Liver (tissue), 3 donors: Measurements from ENCODE around the gene ZDBF2.

Experiments used
- RAD21 ChIP-seq, 2 donors: IDR thresholded peaks; 2 replicates each; pipeline ENCODE4 v1.6.1; 2016; ENCODE audit warnings: antibody characterized with exemption in 2 of 2, mild to moderate bottlenecking in 2 of 2
- RXRA ChIP-seq, 2 donors: IDR thresholded peaks; 2 replicates each; pipeline ENCODE4 v1.6.1; 2017 to 2018; ENCODE audit warnings: antibody characterized with exemption in 2 of 2, mild to moderate bottlenecking in 1 of 2
- TAF1 ChIP-seq: conservative IDR thresholded peaks from 2 replicates; pipeline ENCODE4 v1.6.1; 2016; ENCODE audit warnings: antibody characterized with exemption, mild to moderate bottlenecking
- YY1 ChIP-seq: IDR thresholded peaks from 2 replicates; pipeline ENCODE4 v1.6.1; 2016; ENCODE audit warnings: antibody characterized with exemption, mild to moderate bottlenecking
- TF ChIP-seq, protein P1 (sequence below): fragments of 150-350 bp; IDR thresholded peaks from 2 replicates; pipeline ENCODE4 v1.5.1; 2017; ENCODE audit warnings: improper control_type of control experiment, low read depth, low read length; ENCODE audit not compliant: missing input control
- donor health status: healthy.
- donor health status: healthy.

DNA sequence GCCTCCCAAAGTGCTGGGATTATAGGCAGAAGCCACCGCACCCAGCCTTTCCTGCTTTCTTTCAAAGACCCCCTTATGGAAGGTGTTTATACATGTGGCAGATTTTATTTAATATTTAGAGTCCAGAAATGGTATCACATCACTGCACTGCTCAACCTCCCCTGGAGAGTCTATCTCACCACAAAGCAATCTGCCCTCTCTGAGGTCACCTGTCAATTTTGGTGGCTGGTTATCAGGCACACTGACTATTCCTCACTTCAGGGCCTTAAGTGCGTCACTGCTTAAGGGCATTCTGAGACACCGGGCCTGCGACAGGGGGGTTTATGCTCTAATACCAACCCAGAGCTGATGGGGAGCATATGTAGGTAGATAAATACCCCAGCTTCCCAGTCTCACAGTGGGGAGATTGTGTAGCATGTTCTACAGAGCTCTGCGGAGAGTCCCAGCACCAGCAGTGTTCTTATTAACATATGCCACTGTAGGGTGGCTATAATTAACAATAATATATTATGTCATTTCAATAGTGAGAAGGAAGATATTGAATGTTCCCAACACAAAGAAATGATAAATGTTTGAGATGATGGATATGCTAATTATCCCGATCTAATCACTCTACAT, 42.7 kb upstream of the ZDBF2 start:
- no peak for TF ChIP-seq YY1
- TF ChIP-seq, protein P1, sequence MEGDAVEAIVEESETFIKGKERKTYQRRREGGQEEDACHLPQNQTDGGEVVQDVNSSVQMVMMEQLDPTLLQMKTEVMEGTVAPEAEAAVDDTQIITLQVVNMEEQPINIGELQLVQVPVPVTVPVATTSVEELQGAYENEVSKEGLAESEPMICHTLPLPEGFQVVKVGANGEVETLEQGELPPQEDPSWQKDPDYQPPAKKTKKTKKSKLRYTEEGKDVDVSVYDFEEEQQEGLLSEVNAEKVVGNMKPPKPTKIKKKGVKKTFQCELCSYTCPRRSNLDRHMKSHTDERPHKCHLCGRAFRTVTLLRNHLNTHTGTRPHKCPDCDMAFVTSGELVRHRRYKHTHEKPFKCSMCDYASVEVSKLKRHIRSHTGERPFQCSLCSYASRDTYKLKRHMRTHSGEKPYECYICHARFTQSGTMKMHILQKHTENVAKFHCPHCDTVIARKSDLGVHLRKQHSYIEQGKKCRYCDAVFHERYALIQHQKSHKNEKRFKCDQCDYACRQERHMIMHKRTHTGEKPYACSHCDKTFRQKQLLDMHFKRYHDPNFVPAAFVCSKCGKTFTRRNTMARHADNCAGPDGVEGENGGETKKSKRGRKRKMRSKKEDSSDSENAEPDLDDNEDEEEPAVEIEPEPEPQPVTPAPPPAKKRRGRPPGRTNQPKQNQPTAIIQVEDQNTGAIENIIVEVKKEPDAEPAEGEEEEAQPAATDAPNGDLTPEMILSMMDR, result no peak
- TF ChIP-seq RXRA (IDR thresholded peaks at IDR 0.05), result no peak
- no peak for TF ChIP-seq TAF1
- no peak for TF ChIP-seq RAD21 (IDR thresholded peaks at IDR 0.05)
